Activated T-helper 1 cell treated with Interleukin-2 at 50 U/mL for 16 hours (primary cell): Measurements from ENCODE around the gene NDUFAF2.
"Not testable (repeated sequence)": the region's sequence is repeated elsewhere in the genome, so short reads cannot be mapped to it uniquely, and the experiment has no call there.

Experiments used
- DNase-seq: peaks from one replicate; pipeline ENCODE4 v3.0.0-alpha.2; 2020; ENCODE audit warnings: low read depth

NDUFAF2 gene

GRCh38 chr5:61177716-61178115, 232.7 kb downstream of the NDUFAF2 start:
- no peak for DNase-seq

GRCh38 chr5:61178702-61179101, 233.7 kb downstream of the NDUFAF2 start:
- DNase-seq, result no peak

- no peak for DNase-seq
These were observed 235.9 kb downstream of the NDUFAF2 start for GRCh38 chr5:61180886-61181285.

- no peak for DNase-seq
These were observed 237.4 kb downstream of the NDUFAF2 start for GRCh38 chr5:61182449-61182848.

- DNase-seq, result no peak
These were observed 238.5 kb downstream of the NDUFAF2 start for GRCh38 chr5:61183538-61183937.

GRCh38 chr5:61184708-61185107, 239.7 kb downstream of the NDUFAF2 start:
- DNase-seq, result no peak

- no peak for DNase-seq
These were observed 241.6 kb downstream of the NDUFAF2 start for GRCh38 chr5:61186634-61187033.

GRCh38 chr5:61187352-61187751, 242.3 kb downstream of the NDUFAF2 start:
- DNase-seq, result not testable (repeated sequence)

- DNase-seq, result not testable (repeated sequence)
These were observed 242.8 kb downstream of the NDUFAF2 start for GRCh38 chr5:61187826-61188225.

- DNase-seq, result no peak
These were observed 253.6 kb downstream of the NDUFAF2 start for GRCh38 chr5:61198606-61199005.

GRCh38 chr5:61200582-61201155, 255.7 kb downstream of the NDUFAF2 start:
- DNase-seq, result no peak

- DNase-seq, result no peak
These were observed 257.2 kb downstream of the NDUFAF2 start for GRCh38 chr5:61202213-61202612.
